Measurements from ENCODE around the gene GLRX3. TPM values are rescaled to one million over a fixed set of nuclear protein-coding genes. Genes with fewer than 3 reads are reported as not detected.

The GLRX3 gene
- total RNA-seq, 1 donor from 2014 or later: 61.2 TPM

DNA sequence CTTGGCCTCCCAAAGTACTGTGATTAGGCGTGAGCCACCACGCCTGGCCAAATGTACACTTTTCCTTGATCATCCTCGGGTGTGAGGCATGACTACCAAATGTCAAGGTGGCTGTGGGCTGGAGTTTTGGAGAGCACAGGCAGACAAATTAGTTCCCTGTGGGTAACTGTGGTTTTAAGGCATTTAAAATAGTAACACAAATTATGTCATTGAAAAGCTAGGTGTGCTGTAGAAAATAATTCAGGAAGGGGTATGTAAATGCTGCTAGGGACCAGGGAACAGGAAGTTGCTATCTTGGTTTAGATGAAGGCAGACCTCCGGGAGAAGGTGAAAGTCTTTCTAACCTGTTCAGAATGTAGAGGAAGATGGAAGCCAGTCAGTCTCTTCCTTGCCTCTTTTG, 9.9 kb downstream of the GLRX3 start:
- Mint-ChIP-seq H3K27me3 (ENCODE audit: unreplicated experiment) (no peaks in the 10 kb centered on the region), H3K4me1 (ENCODE audit: unreplicated experiment) (peaks cover 11% of the 10 kb centered on the region), H3K9me3 (ENCODE audit: unreplicated experiment) (no peaks in the 10 kb centered on the region), H3K27ac (ENCODE audit: unreplicated experiment) (no peak overlapping the region), H3K4me3 (ENCODE audit: unreplicated experiment) (no peak overlapping the region), H3K36me3 (ENCODE audit: unreplicated experiment) (peaks cover 24% of the 10 kb centered on the region)
- no peak for DNase-seq (ENCODE audit: extremely low spot score, unreplicated experiment)
- no peak for TF ChIP-seq CTCF (IDR thresholded peaks at IDR 0.05)

- H3K36me3 Mint-ChIP-seq (ENCODE audit: unreplicated experiment): peaks cover 37% of the 10 kb centered on the region
- no peak for DNase-seq (ENCODE audit: extremely low spot score, unreplicated experiment)
- no peak overlapping the region for H3K27ac Mint-ChIP-seq (ENCODE audit: unreplicated experiment)
- no peaks in the 10 kb centered on the region for H3K27me3 Mint-ChIP-seq (ENCODE audit: unreplicated experiment)
- no peak for TF ChIP-seq CTCF (IDR thresholded peaks at IDR 0.05)
- no peaks in the 10 kb centered on the region for H3K9me3 Mint-ChIP-seq (ENCODE audit: unreplicated experiment)
- H3K4me3 Mint-ChIP-seq (ENCODE audit: unreplicated experiment): no peak overlapping the region
- peaks cover 4% of the 10 kb centered on the region for H3K4me1 Mint-ChIP-seq (ENCODE audit: unreplicated experiment)
Measured at GRCh38 chr10:130159192-130159794, 23.1 kb downstream of the GLRX3 start.

- no peak for DNase-seq (ENCODE audit: extremely low spot score, unreplicated experiment)
- Mint-ChIP-seq H3K9me3 (ENCODE audit: unreplicated experiment) (no peaks in the 10 kb centered on the region), H3K36me3 (ENCODE audit: unreplicated experiment) (peaks cover 34% of the 10 kb centered on the region), H3K27ac (ENCODE audit: unreplicated experiment) (no peak overlapping the region), H3K4me1 (ENCODE audit: unreplicated experiment) (peaks cover 4% of the 10 kb centered on the region), H3K4me3 (ENCODE audit: unreplicated experiment) (no peak overlapping the region), H3K27me3 (ENCODE audit: unreplicated experiment) (no peaks in the 10 kb centered on the region)
- TF ChIP-seq CTCF (IDR thresholded peaks at IDR 0.05): peak; percentile 25
Measured at GRCh38 chr10:130160775-130161174, 24.6 kb downstream of the GLRX3 start.

- H3K27me3 Mint-ChIP-seq (ENCODE audit: unreplicated experiment): no peaks in the 10 kb centered on the region
- H3K4me3 Mint-ChIP-seq (ENCODE audit: unreplicated experiment): no peak overlapping the region
- H3K9me3 Mint-ChIP-seq (ENCODE audit: unreplicated experiment): no peaks in the 10 kb centered on the region
- no peak overlapping the region for H3K27ac Mint-ChIP-seq (ENCODE audit: unreplicated experiment)
- peaks cover 4% of the 10 kb centered on the region for H3K4me1 Mint-ChIP-seq (ENCODE audit: unreplicated experiment)
- DNase-seq (ENCODE audit: extremely low spot score, unreplicated experiment): no peak
- TF ChIP-seq CTCF (IDR thresholded peaks at IDR 0.05): no peak
- peaks cover 38% of the 10 kb centered on the region for H3K36me3 Mint-ChIP-seq (ENCODE audit: unreplicated experiment)
Measured at GRCh38 chr10:130161331-130161730, 25.1 kb downstream of the GLRX3 start.

DNA sequence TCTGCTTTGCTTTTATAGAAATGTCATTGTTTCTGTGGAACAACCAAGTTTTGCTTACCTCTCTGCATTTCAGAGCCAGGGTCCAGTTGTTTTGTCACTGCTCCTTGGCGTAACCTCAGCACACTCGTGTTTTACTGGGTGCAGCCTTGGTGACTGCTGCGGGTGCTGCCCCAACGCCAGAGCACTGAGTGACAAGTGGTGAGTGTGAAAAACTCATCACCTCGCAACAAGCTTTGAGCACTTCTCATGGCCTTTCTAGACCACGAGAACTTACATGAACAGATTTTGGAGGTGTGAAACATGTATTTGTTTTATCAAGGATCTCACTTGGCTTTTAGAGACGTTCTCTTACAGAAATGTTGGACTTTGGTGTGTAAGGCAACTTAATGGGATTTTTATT, 31.0 kb downstream of the GLRX3 start:
- DNase-seq (ENCODE audit: extremely low spot score, unreplicated experiment): no peak
- H3K27me3 Mint-ChIP-seq (ENCODE audit: unreplicated experiment): no peaks in the 10 kb centered on the region
- H3K36me3 Mint-ChIP-seq (ENCODE audit: unreplicated experiment): peaks cover 41% of the 10 kb centered on the region
- H3K27ac Mint-ChIP-seq (ENCODE audit: unreplicated experiment): no peak overlapping the region
- no peaks in the 10 kb centered on the region for H3K4me1 Mint-ChIP-seq (ENCODE audit: unreplicated experiment)
- no peaks in the 10 kb centered on the region for H3K9me3 Mint-ChIP-seq (ENCODE audit: unreplicated experiment)
- TF ChIP-seq CTCF (IDR thresholded peaks at IDR 0.05): no peak
- no peak overlapping the region for H3K4me3 Mint-ChIP-seq (ENCODE audit: unreplicated experiment)

All from osteocyte (in vitro differentiated cells).